Neuron (in vitro differentiated cells): ENCODE measurements around the gene PPP1R37.

ENCODE experiments used
- H2AFZ ChIP-seq: one replicate; pipeline ENCODE4 v1.6.1; 2013; ENCODE audit warnings: low read depth, mild to moderate bottlenecking, inconsistent platforms, low read length, moderate library complexity
- H3K27me3 ChIP-seq: one replicate; pipeline ENCODE4 v1.6.1; 2013; ENCODE audit warnings: low read length; ENCODE audit not compliant: insufficient read depth
- H3K36me3 ChIP-seq: one replicate; pipeline ENCODE4 v1.6.1; 2013; ENCODE audit warnings: low read length; ENCODE audit not compliant: insufficient read depth
- H3K4me1 ChIP-seq: one replicate; pipeline ENCODE4 v1.6.1; 2013; ENCODE audit warnings: low read length; ENCODE audit not compliant: insufficient read depth
- H3K4me3 ChIP-seq: 2 replicates; pipeline ENCODE4 v1.5.1; 2013; ENCODE audit warnings: mild to moderate bottlenecking, low read length, moderate library complexity
- H3K9me3 ChIP-seq: one replicate; pipeline ENCODE4 v1.6.1; 2013; ENCODE audit warnings: low read length

Gene PPP1R37

DNA sequence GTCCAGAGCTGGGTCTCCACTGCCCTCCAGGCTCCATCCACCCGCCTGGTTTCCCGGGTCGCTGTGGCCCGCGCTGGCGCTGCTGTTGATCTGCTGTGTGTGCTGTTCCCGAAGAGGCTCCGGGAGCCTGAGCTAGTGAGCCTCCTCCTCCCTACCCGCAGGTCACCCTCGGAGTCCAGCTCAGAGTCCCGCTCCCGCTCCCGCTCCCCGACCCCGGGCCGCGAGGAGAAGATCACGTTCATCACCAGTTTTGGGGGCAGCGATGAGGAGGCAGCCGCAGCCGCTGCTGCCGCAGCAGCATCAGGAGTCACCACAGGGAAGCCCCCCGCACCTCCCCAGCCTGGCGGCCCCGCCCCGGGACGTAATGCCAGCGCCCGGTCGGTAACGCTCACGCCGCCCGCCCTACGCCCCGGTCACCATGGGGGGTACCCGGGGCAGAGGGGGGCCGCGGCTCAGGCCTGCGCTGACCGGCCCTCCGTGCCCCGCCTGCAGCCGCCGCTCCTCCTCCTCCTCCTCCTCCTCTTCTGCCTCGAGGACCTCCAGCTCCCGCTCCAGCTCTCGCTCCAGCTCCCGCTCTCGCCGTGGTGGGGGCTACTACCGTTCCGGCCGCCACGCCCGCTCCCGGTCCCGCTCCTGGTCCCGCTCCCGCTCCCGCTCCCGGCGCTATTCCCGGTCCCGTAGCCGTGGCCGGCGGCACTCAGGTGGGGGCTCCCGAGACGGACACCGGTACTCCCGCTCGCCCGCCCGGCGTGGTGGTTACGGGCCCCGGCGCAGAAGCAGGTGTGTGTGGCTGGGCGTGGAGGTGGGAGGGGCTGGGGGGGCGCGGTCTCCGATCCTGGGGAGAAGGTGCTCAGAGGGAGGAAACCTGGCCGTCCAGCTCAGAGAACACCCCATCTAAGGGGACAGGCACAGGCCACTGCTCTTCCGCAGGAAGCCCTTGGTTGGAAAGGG lies 28.9 kb upstream of the PPP1R37 start:
- H3K9me3 ChIP-seq = no peaks in the 10 kb centered on the region
- H3K36me3 ChIP-seq = peaks cover 76% of the 10 kb centered on the region
- no peaks in the 10 kb centered on the region for H3K4me1 ChIP-seq
- H3K27me3 ChIP-seq = no peaks in the 10 kb centered on the region
- H2AFZ ChIP-seq = no peak overlapping the region
- H3K4me3 ChIP-seq = no peak overlapping the region

DNA sequence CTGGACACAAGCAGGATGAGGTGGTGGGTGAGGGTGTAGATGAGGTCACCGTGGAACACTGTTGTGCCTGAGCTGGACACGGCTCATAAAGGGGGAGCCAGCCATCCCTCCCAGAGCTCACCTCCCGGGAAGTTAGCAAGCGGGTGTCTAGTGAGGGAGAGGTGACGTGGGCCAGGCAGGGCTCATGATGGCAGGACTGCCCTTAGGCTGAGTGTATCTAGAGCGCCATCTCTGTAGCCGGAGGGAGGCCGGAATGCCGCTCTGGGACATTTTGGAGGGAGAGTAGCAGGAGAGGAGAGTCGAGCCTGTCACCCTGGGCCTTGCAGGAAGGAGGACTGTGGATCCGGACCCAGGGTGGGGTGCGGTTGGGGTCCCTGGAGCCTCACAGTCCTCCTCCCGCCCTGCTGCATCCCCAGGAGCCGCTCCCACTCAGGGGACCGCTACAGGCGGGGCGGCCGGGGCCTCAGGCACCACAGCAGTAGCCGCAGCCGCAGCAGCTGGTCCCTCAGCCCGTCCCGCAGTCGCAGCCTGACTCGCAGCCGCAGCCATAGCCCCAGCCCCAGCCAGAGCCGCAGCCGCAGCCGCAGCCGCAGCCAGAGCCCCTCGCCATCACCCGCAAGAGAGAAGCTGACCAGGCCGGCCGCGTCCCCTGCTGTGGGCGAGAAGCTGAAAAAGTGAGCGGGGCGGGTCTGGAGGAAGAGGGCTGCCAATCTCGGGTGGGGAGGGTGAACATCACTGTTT lies 25.9 kb upstream of the PPP1R37 start:
- Histone ChIP-seq H3K4me3 (no peak overlapping the region), H3K27me3 (no peaks in the 10 kb centered on the region), H2AFZ (no peak overlapping the region), H3K9me3 (no peaks in the 10 kb centered on the region), H3K36me3 (peaks cover 72% of the 10 kb centered on the region), H3K4me1 (no peaks in the 10 kb centered on the region)

GRCh38 chr19:45068041-45068440 lies 24.9 kb upstream of the PPP1R37 start:
- Histone ChIP-seq H3K4me1 (no peaks in the 10 kb centered on the region), H3K27me3 (no peaks in the 10 kb centered on the region), H3K4me3 (no peak overlapping the region), H2AFZ (no peak overlapping the region), H3K36me3 (peaks cover 66% of the 10 kb centered on the region), H3K9me3 (no peaks in the 10 kb centered on the region)

DNA sequence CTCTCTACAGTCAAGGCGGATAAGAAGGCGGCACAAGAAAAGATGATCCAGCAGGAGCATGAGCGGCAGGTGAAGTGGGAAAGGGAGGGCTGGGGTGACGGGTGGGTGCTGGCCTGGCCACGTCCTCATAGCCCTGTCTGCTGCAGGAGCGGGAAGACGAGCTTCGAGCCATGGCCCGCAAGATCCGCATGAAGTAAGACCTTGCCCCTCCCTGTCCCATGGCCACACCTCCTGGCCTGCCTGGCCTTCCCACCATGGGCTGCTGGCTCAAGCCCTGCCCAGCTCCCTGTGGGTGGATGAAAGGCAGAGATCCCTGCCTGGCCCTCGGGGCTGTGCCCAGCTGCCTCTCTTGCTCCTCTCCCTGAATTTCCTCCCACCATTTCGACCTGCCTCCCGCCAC lies 23.9 kb upstream of the PPP1R37 start:
- Histone ChIP-seq H3K9me3 (no peaks in the 10 kb centered on the region), H3K4me1 (no peaks in the 10 kb centered on the region), H3K4me3 (no peak overlapping the region), H3K27me3 (no peaks in the 10 kb centered on the region), H3K36me3 (peaks cover 59% of the 10 kb centered on the region), H2AFZ (no peak overlapping the region)

DNA sequence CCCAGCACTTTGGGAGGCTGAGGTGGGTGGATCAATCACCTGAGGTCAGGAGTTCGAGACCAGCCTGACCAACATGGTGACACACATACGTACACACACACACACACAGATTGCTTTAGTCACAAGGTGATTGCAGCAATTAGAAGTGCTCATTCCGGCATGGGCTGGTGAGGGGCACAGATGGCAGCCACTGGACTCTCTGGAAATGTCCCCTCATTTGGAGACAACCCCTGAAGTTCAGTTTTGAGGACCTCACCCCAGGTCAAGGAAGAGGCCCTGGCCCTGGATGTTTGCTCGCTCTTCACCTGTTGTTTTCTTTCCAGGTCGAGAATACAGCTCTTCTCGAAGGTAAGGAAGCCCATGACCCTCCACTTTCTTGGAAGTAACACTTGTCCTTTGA lies 22.8 kb upstream of the PPP1R37 start:
- Histone ChIP-seq H3K27me3 (no peaks in the 10 kb centered on the region), H3K36me3 (peaks cover 50% of the 10 kb centered on the region), H3K4me1 (no peaks in the 10 kb centered on the region), H3K4me3 (no peak overlapping the region), H2AFZ (no peak overlapping the region), H3K9me3 (no peaks in the 10 kb centered on the region)

- no peaks in the 10 kb centered on the region for H3K4me1 ChIP-seq
- no peaks in the 10 kb centered on the region for H3K9me3 ChIP-seq
- peaks cover 43% of the 10 kb centered on the region for H3K36me3 ChIP-seq
- H2AFZ ChIP-seq = no peak overlapping the region
- no peaks in the 10 kb centered on the region for H3K27me3 ChIP-seq
- no peak overlapping the region for H3K4me3 ChIP-seq
Measured at GRCh38 chr19:45070861-45071544, 22.0 kb upstream of the PPP1R37 start.

- H2AFZ ChIP-seq = no peak overlapping the region
Measured at GRCh38 chr19:45071545-45071938, 21.4 kb upstream of the PPP1R37 start.

DNA sequence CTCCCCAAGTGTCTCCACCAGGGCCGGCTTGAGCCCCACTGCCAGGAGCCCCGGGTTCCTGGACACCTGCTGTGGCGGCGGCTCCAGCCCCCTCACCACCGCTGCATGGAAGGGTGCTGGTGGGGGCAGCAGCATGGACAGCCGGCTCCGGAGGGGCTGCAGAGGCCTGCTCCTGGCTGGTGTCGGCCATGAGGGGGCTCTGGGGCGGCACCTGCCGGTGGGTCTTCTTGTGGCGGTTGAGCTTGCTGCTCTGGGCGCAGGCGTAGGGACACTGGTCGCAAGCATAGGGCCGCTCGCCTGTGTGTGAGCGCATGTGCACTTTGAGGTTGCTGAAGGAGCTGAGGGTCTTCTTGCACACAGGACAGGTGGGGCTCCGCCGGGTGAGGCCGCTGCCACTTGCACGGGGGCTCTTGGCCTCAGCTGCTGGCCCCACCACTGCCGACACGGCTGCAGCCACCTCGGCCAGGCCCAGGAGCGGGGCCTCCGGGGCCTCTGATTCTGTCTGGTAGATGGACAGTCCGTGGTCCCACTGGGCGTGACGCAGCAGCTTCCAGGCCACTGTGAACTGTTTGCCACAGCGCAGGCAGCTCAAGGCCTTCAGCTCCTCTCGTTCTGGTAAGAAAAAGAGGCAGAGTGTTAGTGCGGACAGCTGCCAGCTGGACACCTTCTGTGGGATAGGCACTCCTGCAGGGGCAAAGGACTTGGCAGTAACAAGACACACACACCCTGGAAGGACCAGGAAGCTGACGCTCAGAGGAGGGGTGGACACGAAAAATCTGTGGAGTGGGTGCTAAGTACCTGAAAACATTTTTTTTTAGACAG lies 20.8 kb upstream of the PPP1R37 start:
- Histone ChIP-seq H3K36me3 (peaks cover 35% of the 10 kb centered on the region), H3K4me3 (no peak overlapping the region), H2AFZ (no peak overlapping the region), H3K27me3 (peaks cover 4% of the 10 kb centered on the region), H3K9me3 (no peaks in the 10 kb centered on the region), H3K4me1 (no peaks in the 10 kb centered on the region)

More at GRCh38 chr19:45071545-45071938, 21.4 kb upstream of the PPP1R37 start:
- Histone ChIP-seq H3K27me3 (no peaks in the 10 kb centered on the region), H3K9me3 (no peaks in the 10 kb centered on the region), H3K4me3 (no peak overlapping the region), H3K4me1 (no peaks in the 10 kb centered on the region), H3K36me3 (peaks cover 41% of the 10 kb centered on the region)

DNA sequence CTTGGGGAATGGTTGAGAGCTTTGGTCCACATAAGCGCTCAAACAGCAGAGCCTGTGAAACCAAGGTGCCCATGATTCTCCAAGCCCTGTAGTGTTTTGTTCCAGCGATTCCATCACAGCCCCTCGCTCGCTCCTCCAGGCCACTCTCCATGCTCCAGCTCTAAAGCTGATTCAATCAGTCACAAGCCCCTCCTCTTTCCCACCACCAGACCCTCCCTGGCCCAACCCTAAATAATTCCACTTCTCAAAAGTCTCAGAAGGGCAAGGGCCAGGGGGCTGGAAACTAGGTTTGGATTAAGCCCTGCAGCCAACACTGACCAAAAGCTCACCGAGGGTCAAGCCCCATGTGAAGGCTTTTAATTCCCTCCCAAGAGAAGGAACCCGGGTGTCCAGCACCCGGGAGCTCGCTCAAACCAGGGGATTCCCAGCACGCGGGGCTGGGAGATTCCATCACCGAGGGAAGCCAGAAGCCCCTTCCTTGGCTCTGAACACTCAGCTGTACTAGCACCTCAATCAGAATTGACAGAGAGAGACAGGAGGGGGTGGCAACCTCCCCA lies 18.2 kb upstream of the PPP1R37 start:
- H3K9me3 ChIP-seq = no peaks in the 10 kb centered on the region
- no peak overlapping the region for H2AFZ ChIP-seq
- H3K36me3 ChIP-seq = peaks cover 17% of the 10 kb centered on the region
- H3K4me1 ChIP-seq = peaks cover 10% of the 10 kb centered on the region
- H3K27me3 ChIP-seq = peaks cover 4% of the 10 kb centered on the region
- H3K4me3 ChIP-seq = no peak overlapping the region

GRCh38 chr19:45075301-45076028 lies 17.5 kb upstream of the PPP1R37 start:
- H3K27me3 ChIP-seq = peaks cover 4% of the 10 kb centered on the region
- no peak overlapping the region for H3K4me3 ChIP-seq
- H3K4me1 ChIP-seq = peaks cover 16% of the 10 kb centered on the region
- H2AFZ ChIP-seq = no peak overlapping the region
- H3K9me3 ChIP-seq = no peaks in the 10 kb centered on the region
- peaks cover 11% of the 10 kb centered on the region for H3K36me3 ChIP-seq

- H3K9me3 ChIP-seq = no peaks in the 10 kb centered on the region
- H3K4me3 ChIP-seq = peak within 1 kb of the TSS; percentile 22
- peaks cover 4% of the 10 kb centered on the region for H3K27me3 ChIP-seq
- H3K4me1 ChIP-seq = peaks cover 22% of the 10 kb centered on the region
- peaks cover 5% of the 10 kb centered on the region for H3K36me3 ChIP-seq
- H2AFZ ChIP-seq = no peak within 1 kb of the TSS
Measured at GRCh38 chr19:45076029-45076850, 16.7 kb upstream of the PPP1R37 start, which contains the start of gene ZNF296. TSS of gene ZNF296 (minus strand) at chr19:45076478. CDS start at chr19:45076373, 105 bp downstream.
